NCI-H2196 treated with DMSO at 0.1 percent for 48 hours (cell line): ENCODE data around the gene PCGF3.
"Not testable (repeated sequence)": the region's sequence is repeated elsewhere in the genome, so short reads cannot be mapped to it uniquely, and the experiment has no call there.

Experiments used
- DNase-seq: peaks from one replicate; lab custom pipeline; 2025; ENCODE audit not compliant: unreplicated experiment; lab: John Stamatoyannopoulos, UW

PCGF3 gene

DNA sequence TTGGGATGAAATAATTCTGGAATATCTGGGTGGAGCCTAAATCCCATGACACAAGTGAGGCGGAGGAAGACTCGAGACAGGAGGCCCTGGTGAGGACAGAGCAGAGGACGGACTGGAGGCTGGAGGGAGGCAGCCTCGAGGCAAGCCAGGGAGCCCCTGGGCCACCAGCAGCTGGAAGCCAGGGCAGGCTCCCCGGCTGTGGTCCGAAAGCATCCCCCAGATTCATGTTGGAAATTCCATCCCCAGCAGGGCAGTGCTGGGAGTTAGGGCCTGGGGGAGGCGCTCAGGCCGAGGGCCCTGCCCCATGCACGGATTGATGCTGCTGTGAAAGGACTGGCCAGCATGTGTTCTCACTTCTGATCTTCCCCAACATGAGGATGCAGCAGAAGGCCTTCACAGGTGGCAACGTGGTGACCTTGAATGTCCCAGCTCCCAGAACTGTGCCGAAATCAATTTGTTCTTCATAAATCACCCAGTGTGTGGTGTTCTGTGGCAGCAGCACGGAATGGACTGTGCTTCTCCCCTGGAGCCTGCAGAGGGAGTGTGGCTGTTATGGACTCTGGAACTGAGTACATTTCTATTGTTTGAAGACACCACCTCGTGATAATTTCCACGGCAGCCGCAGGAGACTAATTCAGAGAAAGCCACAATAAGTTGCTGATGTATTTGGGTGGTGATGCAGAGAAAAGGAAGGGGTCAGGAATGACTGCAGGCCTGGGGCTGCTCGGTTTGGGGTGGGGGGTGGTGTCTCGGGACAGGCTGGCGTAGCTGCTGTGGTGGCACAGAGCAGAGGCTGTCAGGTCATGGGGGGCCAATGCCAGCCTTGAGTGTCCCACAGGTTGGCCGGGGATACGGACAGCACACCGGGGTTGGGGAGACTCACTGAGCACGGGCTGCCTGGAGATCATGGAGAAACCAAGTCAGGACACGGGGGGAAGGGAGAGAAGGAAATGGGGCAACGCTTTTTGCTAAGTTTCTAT, 56.9 kb downstream of the PCGF3 start:
- no peak for DNase-seq

DNA sequence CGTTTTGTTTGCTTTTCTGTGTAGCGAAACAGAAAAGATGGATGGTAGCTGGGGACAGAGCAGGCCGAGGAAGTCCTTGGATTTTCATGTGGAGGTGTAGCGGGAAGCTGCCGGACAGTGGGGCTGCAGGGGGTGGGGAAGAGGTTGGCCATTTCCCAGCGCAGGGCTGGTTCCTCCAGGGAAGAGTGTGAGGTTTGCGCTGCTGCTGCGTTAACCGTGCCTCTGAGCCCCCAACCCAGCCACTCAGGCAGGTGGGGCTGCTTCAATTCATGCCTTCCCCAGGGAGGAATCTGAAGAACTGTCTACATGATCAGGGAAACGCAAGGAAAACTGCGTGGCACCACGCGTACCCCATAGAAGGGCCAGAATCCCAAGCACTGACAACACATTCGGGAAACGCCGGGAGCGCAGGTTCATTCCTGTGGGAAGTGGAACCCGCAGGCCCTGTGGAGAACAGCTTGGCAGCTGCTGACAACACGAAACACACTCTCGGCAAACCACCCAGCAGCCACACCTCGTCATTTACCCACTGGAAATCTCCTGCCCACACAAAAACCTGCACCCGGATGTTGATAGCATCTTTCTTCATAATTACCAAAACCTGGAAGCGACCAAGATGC, 57.7 kb downstream of the PCGF3 start:
- no peak for DNase-seq

DNA sequence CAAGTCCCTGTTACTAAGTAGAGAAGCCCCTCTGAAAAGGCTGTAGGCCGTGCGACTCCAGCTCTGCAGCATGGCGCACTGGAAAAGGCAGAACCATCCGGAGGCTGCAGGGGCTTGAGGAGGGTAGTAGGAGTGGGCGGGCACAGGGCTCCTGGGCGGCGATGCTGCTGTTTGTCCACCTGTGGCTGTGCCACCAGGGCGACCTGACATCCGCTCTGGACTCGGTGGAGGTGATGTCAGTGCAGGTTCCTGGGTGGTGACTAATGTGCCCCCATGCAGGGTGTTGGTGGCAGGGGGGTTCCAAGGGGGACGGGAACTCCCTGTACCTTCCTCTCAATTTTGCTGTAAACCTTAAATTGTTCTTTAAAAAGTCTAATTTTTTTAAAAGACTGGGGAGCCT, 58.3 kb downstream of the PCGF3 start:
- DNase-seq: no peak

DNA sequence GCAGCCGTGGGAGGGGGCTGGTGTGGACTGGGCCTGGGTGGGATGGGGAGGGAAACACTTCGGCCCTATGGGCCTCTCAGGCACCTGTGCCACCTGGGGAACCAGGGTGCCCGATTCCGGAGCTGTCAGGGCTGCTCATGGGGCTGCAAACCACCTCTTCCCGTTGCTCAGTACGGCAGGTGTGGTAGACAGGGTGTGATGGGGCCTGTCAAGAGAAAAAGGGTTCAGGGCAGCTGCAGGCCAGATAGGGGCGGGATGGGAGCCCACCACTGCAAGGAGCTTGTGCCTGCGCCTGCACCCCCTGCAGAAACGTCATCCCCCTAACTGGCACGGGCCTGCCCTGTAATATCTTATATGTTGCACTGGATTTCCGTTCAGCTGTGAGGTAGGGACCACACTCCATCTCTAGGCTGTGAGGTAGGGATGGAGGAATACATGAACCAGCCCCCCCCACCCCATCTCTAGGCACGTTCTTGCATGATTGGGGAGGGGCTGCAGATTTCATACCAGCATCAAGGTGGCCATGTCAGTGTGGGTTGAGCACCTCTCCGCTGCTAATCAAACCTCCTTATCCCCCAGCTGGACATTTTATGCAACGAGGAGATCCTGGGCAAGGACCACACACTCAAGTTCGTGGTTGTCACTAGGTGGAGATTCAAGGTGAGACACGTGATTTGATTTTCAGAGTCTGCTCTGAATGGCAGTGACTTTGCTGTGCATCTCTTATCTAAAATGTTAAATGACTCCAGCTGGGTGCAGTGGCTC, 59.0 kb downstream of the PCGF3 start:
- DNase-seq: no peak

DNA sequence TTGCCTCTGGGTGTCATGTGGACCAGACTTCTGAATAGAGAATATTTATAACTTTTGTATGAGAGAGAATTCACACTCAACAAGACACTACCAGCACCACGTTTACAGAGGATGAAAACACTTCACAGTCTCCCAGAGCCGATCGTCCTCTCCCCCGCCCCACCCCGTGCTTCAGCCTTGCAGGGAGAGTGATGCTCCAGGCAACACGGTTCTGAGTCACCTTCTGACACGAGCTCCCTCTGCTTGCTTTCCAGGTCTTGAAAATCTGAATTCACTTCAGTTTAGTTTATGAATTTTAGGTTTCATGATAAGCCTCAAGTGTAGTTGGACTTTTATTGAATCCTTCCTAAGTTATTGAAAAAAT, 60.5 kb downstream of the PCGF3 start:
- no peak for DNase-seq

DNA sequence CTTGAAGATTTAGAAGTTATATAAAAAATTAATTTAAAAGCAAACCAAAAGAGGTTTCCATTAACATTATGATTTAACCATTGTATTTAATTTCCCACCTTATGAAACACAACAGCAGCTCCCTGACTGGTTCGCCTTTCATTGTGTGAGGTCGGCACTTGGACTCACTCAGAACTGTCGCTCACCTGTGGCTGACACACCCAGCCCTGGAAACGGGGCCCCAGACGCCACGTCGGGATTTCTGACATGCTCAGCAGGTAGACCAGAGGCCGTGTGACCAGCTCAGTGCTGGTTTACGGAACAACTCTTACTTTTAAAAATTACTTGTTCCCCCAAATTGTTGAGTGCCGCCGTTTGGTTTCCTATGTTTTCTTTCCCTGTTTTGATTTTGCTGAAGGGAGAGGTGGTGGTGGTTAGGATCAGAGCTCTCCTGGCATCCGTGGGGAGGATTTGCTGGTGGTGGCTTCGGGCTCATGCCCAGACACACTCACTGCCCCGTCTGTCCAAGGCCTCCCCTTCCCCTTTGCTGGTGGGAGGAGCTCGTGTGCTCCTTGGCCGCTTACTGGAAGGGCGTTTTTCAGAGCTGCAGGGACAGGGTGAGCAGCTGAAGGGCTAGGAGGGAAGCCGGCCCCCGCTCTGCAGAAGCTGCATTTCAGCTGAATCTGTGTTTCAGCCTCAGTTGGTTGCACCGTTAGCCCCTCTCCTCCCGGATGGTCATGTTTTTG, 61.1 kb downstream of the PCGF3 start:
- no peak for DNase-seq

DNA sequence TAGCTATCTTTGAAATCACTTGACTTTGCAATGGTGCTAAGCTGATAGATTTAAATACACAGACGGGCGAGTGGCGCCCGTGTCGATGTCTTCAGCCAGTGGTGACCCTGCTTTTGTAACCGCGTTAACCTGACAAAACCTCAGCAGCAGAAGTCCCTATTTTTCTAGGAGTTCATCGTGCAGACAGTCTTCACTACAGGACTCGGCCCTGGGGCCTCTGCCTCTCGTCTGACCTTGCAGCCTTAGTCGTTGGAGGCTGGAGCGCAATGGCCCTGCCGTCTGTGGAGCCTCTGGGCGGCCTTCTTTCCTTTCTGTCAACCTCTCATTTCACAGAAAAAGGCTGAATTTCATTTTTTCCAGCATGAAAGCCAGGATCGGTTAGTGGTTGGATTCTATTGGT, 62.4 kb downstream of the PCGF3 start:
- DNase-seq: no peak

DNA sequence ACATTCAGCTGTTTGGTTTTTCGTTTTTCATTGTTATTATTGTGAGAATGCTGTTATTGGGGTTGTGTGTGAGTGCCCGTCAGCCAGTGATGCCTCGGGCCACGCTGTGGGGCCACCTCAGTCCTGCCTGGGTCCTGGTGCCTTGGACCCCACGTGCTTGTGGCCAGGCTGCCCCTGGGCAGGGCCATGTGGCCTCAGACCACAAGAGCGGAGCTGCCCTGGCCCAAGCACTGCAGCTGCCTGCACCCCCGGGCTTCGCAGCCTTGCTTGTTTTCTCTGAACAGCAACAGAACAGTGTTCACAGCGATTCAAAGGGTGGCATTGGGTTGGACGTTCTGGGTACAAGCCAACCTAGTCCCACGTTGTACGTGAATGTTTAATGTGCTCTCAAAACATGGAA, 63.4 kb downstream of the PCGF3 start:
- no peak for DNase-seq

DNA sequence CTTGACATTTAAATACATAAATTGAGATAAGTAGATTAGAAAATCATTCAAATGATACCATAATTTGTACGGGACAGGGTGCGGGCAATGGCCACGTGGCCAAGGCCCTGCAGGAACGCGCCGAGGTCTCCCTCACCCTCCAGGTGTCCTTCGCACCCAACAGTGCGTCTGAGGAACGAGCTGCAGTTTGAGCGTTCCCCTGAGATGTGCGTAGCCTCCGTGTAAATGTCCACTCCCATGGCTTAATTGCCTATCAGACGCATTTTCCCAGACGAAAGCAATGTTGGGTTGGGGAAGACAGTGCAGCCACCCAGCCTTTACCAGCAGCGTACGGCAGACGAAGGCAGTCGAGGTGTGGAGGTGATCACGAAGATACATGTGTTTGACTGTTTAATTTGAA, 63.9 kb downstream of the PCGF3 start:
- DNase-seq: no peak

DNA sequence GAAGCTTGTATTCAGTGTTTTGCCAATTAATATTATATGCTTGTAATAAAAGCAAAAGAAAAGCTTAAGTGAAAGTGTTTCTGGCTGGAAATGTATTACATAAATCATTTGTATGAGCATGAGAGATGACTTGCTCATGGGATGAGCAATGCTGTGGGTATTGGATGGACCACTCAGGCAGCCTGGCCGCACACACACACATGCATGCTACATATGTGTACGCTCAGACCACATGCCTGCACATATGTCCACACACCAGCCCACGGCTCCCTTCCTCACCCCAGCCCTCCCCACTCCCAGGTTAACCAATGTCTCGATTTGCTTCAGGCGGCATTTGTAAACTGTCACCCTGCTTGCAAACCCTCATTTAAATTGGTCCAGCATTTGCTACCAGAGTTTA, 64.4 kb downstream of the PCGF3 start:
- DNase-seq: no peak

DNA sequence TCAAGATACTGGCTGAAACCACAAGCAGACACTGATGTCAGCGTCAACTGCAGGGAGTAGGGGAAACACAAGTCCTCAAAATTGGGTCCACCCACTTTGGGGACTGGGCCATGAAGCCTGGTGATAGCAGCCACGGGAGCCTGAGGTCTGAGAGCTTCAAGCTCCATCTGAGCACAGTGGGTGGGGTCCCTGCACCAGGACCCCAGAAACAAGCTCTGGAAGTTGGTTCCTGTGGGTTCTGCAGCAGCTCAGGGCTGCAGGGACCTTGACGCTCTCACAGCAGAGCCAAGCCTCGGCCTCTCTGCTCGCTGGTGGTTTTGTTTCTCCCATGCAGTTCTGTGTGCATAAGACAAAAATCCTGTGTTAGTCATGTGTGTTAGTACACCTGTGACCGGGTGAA, 65.8 kb downstream of the PCGF3 start:
- DNase-seq: no peak

DNA sequence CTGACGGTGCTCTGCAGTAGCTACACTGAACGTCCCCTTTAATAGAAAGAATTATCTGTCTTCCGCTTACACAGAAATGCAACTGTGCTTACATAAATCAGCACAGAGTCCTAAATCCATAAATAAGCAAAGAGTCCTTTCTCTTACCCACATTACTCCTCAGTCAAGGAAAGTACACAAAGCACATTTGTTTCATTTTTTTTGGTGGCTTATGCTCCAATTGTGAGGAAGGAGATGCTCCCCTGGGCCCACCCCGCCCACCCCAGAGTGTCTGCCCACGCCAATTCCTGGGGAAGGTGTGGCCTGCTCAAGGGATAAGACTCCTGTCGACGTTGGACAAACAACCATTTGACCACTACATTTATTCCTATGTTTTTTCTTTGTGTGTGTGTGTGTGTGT, 66.5 kb downstream of the PCGF3 start:
- DNase-seq: no peak

DNA sequence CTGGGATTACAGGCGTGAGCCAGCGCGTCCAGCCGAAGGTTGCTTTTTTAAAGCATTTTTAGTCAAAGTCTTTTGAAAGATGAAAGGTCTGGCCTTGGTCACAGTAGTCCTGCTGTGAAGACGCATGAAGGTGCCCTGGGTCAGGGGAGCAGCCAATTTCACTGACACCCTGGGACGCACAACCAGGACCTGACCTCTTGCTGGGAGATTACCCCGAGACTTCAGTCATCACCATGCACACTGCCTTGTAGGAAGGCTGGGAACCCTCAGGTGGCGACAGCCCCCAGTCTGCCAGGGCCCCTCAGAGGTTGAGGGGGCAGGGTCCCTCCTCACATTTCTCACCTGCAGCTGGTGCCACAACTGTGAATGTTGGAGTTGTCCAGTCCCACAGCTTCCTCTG, 67.1 kb downstream of the PCGF3 start:
- DNase-seq: no peak

DNA sequence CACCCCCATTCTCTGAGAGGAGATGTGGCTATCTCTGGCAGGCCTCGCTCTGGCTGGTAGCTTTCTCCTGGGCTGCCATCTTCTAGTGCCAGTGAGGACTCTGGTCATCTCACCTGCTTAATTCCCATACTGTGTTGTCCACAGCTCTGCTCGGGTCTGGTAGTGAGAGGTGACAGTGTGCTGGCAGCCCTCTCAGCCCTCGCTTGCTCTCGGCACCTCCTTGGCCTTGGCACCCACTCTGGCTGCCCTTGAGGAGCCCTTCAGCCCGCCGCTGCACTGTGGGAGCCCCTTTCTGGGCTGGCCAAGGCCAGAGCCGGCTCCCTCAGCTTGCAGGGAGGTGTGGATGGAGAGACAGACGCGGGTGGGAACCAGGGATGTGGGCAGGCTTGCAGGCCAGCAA, 67.6 kb downstream of the PCGF3 start:
- DNase-seq: no peak

DNA sequence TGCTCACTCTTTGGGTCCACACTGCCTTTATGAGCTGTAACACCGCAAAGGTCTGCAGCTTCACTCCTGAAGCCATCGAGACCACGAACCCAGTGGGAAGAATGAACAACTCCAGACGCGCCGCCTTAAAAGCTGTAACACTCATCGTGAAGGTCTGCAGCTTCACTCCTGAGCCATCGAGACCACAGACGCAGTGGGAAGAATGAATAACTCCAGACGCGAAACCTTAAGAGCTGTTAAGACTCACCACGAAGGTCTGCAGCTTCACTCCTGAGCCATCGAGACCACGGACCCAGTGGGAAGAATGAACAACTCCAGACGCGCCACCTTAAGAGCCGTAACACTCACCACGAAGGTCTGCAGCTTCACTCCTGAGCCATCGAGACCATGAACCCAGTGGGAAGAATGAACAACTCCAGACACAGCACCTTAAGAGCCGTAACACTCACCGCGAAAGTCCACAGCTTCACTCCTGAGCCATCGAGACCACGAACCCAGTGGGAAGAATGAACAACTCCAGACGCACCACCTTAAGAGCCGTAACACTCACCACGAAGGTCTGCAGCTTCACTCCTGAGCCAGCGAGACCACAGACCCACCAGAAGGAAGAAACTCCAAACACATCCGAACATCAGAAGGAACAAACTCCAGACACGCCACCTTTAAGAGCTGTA, 68.9 kb downstream of the PCGF3 start:
- DNase-seq: not testable (repeated sequence)

DNA sequence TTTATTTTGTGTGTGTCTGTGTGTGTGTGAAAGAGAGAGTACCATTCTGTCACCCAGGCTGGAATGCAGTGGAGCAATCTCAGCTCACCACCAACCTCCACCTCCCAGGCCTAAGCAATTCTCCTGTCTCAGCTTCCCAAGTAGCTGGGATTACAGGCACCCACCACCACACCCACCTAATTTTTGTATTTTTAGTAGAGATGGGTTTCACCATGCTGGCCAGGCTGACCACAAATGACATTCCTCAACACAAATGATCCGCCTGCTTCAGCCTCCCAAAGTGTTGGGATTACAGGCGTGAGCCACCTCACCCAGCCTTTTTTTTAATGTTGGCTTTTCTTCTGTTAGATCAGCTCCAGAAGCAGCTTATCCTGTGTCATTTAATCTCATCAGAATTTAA, 69.9 kb downstream of the PCGF3 start:
- not testable (repeated sequence) for DNase-seq

DNA sequence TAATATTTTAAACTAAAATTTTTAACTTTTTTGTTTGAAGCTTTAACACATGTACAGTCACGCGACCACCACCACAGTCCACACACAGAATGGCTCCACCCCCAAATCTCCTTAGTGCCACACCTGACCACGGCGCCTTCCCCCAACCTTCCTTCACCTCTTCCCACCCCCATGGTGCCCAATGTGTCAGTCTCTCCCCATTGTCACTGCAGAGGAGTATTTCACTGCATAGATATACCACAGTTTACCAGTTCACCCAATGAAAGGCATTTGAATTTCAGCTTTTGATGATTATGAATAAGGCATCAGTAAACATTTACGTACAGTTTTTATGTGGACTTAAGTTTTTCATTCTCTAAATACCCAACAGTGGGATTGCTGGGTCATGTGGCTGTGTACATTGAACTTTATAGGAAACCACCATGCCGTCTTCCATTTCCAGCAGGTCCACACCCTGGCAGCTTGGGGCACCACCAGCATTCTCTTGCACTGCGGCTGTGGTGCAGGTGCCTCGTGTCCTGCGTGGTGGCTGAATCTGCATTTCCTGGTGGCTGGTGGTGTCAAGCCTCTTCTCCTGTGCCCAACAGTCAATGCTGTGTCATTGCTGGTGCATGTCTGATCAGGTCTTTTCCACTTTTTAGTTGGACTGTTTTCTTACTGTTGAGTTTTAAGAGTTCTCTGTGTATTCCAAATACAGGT, 71.3 kb downstream of the PCGF3 start:
- no peak for DNase-seq

DNA sequence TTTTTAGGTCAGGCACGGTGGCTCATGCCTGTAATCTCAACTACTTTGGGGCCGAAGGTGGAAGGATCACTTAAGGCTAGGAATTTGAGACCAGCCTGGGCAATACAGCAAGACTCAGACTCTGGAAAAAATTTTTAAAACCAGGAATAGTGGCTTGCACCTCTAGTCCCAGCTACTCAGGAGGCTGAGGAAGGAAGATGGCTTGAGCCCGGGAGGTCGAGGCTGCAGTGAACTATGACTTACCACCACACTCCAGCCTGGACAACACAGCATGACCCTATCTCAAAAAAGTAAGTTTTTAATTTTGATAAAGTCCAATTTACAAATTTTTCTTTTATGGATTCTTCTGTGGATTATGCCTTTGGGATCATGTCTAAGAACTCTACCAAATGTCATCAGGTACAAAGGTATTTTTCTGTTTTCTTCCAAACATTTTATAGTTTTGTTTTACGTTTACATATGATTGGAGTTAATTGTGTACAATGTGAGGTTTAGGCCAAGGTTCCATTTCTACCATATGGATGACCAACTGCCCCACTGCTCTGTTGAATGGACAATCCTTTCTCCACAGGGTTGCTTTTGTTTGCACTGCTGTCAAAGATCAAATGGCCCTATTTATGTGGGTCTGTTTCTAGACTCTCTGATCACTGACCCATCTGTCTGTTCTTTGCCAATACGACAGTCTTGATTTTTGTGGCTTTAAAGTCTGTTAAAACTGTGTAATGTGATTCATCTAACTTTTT, 72.1 kb downstream of the PCGF3 start:
- DNase-seq: no peak

DNA sequence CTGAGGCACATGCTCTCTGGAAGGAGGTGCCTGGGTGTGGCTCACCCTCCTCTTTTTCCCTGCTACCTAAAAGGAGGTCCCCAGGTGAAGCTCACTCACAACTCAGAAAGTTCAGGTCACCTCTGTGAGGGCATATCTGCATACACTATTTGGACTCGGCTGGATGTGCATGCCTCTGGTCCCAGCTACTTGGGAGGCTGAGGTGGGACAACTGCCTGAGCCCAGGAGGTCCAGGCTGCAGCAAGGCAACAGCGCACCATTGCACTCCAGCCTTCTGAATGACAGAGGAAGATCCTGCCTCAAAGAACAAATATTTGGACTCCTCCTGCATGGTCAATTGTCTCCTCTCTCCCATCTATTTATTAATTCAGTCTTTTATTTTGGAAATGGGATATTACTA, 73.9 kb downstream of the PCGF3 start:
- no peak for DNase-seq
